Left hindlimb (tissue), 1 donor: ENCODE results near the gene ZSCAN5B.
"Not testable (repeated sequence)": the region's sequence is repeated elsewhere in the genome, so short reads cannot be mapped to it uniquely, and the experiment has no call there.

ENCODE experiments used
- DNase-seq: peaks from one replicate; pipeline ENCODE4 v3.0.0-alpha.2; 2018

Gene ZSCAN5B

GRCh38 chr19:56175861-56176307, 21.7 kb downstream of the ZSCAN5B start, which contains the start of gene GALP:
TSS of gene GALP (plus strand) at chr19:56176008. CDS start at chr19:56177109, 1,101 bp downstream.
- not testable (repeated sequence) for DNase-seq

DNA sequence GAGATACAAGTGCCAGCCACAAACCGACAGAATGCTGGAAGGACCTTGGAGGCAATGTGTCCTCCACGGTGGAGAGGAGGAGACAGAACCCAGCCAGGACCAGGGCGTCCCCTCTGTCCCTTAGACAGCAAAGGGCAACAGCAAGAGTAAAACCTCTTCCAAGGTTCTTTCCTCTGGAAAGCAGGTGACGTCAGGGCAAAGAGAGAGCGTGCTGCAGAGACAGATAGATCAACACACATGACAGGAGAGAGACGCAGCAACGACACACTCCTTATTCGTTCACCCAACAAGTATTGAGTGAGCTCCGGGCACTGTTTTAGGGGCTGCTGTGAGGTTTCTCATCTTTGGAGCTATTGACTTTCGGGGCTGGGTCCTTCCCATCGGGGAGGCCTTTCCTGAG, 23.0 kb downstream of the ZSCAN5B start:
- DNase-seq, result no peak

- no peak for DNase-seq
Measured at GRCh38 chr19:56174086-56174485, 23.5 kb downstream of the ZSCAN5B start.

- DNase-seq, result no peak
Measured at GRCh38 chr19:56170261-56170660, 27.3 kb downstream of the ZSCAN5B start.

GRCh38 chr19:56167064-56167578, 30.5 kb downstream of the ZSCAN5B start:
- no peak for DNase-seq

GRCh38 chr19:56163097-56163496, 34.5 kb downstream of the ZSCAN5B start:
- DNase-seq, result no peak

- no peak for DNase-seq
Measured at GRCh38 chr19:56162258-56162657, 35.3 kb downstream of the ZSCAN5B start.

DNA sequence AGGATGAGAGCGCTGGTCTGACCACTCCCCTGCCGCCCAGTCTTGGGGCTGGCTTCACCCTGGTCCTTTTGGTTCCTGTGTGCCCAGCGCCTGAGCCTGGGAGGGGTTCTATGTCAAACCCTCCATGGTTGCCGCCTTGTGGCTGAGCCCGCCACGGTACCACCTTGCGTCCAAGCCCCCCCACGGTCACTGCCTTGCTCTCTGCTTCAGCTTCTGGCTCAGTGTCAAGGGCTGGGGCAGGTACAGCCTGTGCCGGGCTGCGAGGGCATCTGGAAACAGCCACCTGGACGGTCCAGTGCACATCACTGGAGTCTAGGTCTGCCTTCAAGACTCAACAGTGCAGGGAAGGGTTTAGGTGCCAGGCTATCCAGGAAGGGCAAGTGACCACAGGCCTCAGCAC, 36.0 kb downstream of the ZSCAN5B start:
- no peak for DNase-seq

GRCh38 chr19:56159622-56160271, 37.8 kb downstream of the ZSCAN5B start:
- DNase-seq, result no peak

GRCh38 chr19:56159009-56159559, 38.5 kb downstream of the ZSCAN5B start:
- no peak for DNase-seq

GRCh38 chr19:56158170-56158757, 39.3 kb downstream of the ZSCAN5B start:
- DNase-seq, result peak; percentile 10

- peak; percentile 15 for DNase-seq
Measured at GRCh38 chr19:56156768-56157167, 40.8 kb downstream of the ZSCAN5B start.

DNA sequence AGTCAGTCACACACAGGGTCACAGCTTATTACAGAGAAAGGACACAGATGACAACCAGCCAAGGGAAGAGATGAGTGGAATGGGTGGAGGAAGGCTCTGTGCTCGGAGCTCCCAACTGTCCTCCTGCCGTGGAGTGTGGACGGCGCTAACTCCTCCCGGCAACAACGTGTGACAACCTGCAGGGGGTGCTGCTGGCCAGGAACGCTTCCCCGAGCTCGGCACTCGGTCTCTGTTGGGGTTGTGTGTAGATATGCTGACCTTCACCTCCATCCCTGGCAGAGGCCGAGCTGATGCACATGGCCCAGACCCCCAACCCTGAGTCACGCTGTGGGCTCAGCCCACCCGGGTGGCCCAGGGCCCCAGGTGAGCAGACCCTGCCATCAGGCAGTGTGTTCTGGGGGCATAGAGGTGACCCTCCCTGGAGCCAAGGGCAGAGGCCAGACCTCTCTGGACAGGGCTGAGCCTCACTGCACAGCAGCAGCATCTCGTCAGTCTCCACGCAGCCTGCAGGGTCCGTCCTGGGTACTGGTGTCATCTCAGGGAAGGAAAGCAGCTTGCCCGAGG, 42.4 kb downstream of the ZSCAN5B start:
- DNase-seq, result no peak

GRCh38 chr19:56153507-56153906, 44.1 kb downstream of the ZSCAN5B start:
- DNase-seq, result peak; percentile 4

DNA sequence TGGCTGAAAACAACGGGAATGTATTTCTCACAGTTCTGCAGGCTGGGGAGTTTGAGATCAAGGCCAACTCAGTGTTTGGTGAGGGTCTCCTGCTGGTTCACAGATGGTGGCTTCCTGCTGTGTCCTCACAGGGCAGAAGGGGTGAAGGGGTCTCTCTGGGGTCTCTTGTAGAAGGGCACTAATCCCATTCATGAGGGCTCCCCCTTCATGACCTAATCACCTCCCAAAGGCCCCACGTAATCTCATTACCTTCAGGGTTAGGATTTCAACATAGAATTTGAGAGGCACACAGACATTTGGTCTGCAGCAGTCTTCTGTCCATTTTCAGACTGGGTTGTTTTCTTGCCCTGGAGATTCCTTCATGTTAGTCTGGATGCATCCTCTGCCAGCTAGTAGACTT, 44.9 kb downstream of the ZSCAN5B start:
- no peak for DNase-seq

DNA sequence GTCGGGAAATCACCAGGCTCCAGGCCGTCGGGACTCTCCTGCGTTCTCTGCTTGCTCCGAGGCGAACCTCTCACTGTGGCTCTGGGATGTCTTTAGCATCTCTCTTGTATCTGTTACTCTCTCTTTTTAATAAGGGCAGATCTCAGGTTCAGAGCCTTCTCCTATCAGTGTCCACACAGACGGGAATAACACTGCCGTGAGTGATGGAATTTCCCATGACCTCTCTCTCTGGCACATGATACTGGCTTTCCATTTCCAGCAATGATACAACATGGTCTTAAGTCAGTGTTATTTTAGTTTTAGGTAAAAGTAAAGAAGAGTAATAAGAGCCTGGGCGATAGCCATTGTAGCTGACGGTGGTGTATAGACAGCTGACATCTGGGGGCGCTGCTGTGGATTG, 47.2 kb downstream of the ZSCAN5B start:
- no peak for DNase-seq

GRCh38 chr19:56149656-56150038, 47.9 kb downstream of the ZSCAN5B start:
- no peak for DNase-seq

- not testable (repeated sequence) for DNase-seq
Measured at GRCh38 chr19:56148955-56149655, 48.5 kb downstream of the ZSCAN5B start.

- no peak for DNase-seq
Measured at GRCh38 chr19:56148096-56148495, 49.5 kb downstream of the ZSCAN5B start.

GRCh38 chr19:56147307-56147706, 50.3 kb downstream of the ZSCAN5B start:
- DNase-seq, result peak; percentile 33

DNA sequence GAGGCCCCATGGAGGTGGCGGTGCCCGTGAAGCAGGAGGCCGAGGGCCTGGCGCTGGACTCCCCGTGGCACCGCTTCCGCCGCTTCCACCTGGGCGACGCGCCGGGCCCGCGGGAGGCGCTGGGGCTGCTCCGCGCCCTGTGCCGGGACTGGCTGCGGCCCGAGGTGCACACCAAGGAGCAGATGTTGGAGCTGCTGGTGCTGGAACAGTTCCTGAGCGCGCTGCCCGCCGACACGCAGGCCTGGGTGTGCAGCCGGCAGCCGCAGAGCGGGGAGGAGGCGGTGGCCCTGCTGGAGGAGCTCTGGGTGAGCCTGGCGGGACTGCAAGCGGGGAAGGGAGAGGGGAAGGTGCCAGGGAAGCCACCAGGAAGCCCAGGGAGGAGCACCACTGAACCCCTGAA, 50.7 kb downstream of the ZSCAN5B start:
- DNase-seq, result no peak

DNA sequence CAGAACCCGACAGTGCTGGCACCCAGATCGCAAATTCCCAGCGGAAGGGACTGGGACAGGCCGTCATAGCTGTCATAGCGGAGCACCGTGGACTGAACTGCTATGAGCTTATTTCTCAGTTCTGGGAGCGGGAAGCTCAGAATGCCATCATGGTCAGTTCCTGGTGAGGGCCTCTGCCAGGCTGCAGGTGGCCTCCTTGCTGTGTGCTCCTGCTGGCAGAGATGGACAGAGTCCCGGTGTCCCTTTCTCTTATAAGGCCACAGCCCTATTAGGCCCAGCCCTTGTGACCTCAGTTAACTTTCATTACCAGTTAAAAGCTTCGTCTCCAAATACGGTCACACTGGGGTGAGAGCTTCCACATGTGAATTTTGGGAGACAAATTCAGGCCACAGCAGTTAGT, 51.9 kb downstream of the ZSCAN5B start:
- DNase-seq, result peak; percentile 9

DNA sequence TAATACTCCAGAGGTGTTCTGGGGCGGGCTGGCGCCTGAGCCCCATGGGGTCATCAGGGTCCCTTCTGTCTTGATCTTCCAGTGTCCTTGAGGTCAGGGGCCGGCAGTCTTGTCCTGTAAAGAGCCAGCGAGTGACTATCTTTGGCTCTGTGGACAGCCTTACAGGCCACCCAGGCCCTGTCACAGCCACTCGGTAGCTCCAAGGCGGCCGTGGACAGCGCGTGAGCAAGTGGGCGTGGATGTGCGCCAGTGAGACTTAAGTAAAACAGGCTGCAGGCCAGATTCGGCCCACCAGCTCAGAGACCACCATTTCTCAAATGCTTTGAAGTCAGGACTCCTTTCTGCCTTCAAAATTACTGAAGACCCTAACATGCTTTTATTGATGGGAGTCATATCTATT, 52.8 kb downstream of the ZSCAN5B start:
- DNase-seq, result no peak
